Retinal pigment epithelial cell (primary cell): ENCODE data around the gene BCL6B.
"Not testable (repeated sequence)": the region's sequence is repeated elsewhere in the genome, so short reads cannot be mapped to it uniquely, and the experiment has no call there.

Source experiments
- DNase-seq: peaks from one replicate; pipeline ENCODE4 v3.0.0-alpha.2; 2010; ENCODE audit warnings: low read depth
- H3K4me3 ChIP-seq: 2 replicates; pipeline ENCODE4 v1.5.1; 2011; ENCODE audit warnings: mild to moderate bottlenecking, low read length, control low read depth, moderate library complexity
- CTCF ChIP-seq: conservative IDR thresholded peaks from 2 replicates; pipeline ENCODE4 v1.5.1; 2011; ENCODE audit warnings: low read depth, low read length, control low read depth, inconsistent platforms

Gene BCL6B

GRCh38 chr17:7022781-7023571 lies at the start of gene BCL6B:
Gene BCL6B, plus strand, starts transcription at chr17:7023050. Its CDS starts 622 bp downstream, at chr17:7023672.
- DNase-seq: no peak
- no peak for TF ChIP-seq CTCF
- no peak within 1 kb of the TSS for H3K4me3 ChIP-seq

GRCh38 chr17:6979440-6979839 lies 43.4 kb upstream of the BCL6B start:
- not testable (repeated sequence) for H3K4me3 ChIP-seq, DNase-seq

- DNase-seq: no peak
- no peak for TF ChIP-seq CTCF
- H3K4me3 ChIP-seq: no peak overlapping the region
Observed at GRCh38 chr17:6981426-6981825, 41.4 kb upstream of the BCL6B start.

- no peak overlapping the region for H3K4me3 ChIP-seq
- no peak for TF ChIP-seq CTCF
- no peak for DNase-seq
Observed at GRCh38 chr17:6985266-6985665, 37.6 kb upstream of the BCL6B start.

GRCh38 chr17:6986676-6987075 lies 36.2 kb upstream of the BCL6B start:
- no peak for TF ChIP-seq CTCF
- no peak for DNase-seq
- no peak overlapping the region for H3K4me3 ChIP-seq

GRCh38 chr17:6989779-6990178 lies 33.1 kb upstream of the BCL6B start:
- TF ChIP-seq CTCF: no peak
- H3K4me3 ChIP-seq: no peak overlapping the region
- DNase-seq: no peak

GRCh38 chr17:6993613-6994056 lies 29.2 kb upstream of the BCL6B start:
- not testable (repeated sequence) for DNase-seq, H3K4me3 ChIP-seq

GRCh38 chr17:6994118-6994598 lies 28.7 kb upstream of the BCL6B start:
- no peak for TF ChIP-seq CTCF
- no peak overlapping the region for H3K4me3 ChIP-seq
- no peak for DNase-seq
